ENCODE results near the gene NFX1. TPM values are rescaled to one million over a fixed set of nuclear protein-coding genes. Genes with fewer than 3 reads are reported as not detected.

NFX1 gene
- polyA plus RNA-seq, 3 donors = 4.3 to 26.3 (median 8.1) TPM

DNA sequence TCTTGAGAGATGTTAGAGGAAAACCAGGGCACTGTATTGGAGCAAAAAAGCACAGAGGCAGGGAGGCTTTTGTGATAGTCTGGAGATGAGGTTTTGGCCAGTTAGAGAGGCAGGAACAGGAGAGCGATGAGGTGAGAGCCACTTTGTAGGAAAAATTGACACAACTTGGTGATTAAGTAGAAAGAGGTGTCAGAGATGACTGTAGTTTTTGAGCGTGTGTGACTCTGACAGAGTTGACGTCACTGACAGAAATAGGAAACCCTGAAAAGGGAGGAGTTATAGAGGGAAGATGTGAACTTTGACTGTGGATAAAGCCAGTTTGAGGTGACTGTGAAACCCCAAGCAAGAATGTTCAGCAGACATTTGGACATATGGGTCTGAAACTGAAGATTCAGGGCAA is 15.7 kb downstream of the NFX1 start:
- H4K20me1 ChIP-seq (ENCODE audit: insufficient read depth, low read length) = peaks cover 1% of the 10 kb centered on the region
- H3K36me3 ChIP-seq (replicated peaks in 1 of 2; ENCODE audit: control insufficient read depth in 1 of 2, insufficient read depth in 2 of 2, low read length in 2 of 2) = peaks cover 92 to 100% of the 10 kb centered on the region in 2 donors
- no peak overlapping the region for H3K4me3 ChIP-seq (replicated peaks in 1 of 3; ENCODE audit: low read depth in 2 of 3, low read length in 3 of 3)
- H3K4me1 ChIP-seq (ENCODE audit: control insufficient read depth in 1 of 2, insufficient read depth in 2 of 2, low read length in 2 of 2) = no peaks in the 10 kb centered on the region
- H3K4me1 Mint-ChIP-seq = no peaks in the 10 kb centered on the region
- intact Hi-C loops (cut with micrococcal nuclease) = no loop called here
- no peaks in the 10 kb centered on the region for H3K27me3 ChIP-seq (ENCODE audit: control insufficient read depth in 2 of 2, insufficient read depth in 2 of 2, low read length in 2 of 2)
- no peak overlapping the region for H3K4me3 Mint-ChIP-seq
- H3K4me2 ChIP-seq (replicated peaks; ENCODE audit: extremely low read depth, low read length, poor library complexity, severe bottlenecking) = no peak overlapping the region
- H3K36me3 Mint-ChIP-seq = peaks cover 22 to 63% of the 10 kb centered on the region in 2 donors
- TF ChIP-seq, protein P1, sequence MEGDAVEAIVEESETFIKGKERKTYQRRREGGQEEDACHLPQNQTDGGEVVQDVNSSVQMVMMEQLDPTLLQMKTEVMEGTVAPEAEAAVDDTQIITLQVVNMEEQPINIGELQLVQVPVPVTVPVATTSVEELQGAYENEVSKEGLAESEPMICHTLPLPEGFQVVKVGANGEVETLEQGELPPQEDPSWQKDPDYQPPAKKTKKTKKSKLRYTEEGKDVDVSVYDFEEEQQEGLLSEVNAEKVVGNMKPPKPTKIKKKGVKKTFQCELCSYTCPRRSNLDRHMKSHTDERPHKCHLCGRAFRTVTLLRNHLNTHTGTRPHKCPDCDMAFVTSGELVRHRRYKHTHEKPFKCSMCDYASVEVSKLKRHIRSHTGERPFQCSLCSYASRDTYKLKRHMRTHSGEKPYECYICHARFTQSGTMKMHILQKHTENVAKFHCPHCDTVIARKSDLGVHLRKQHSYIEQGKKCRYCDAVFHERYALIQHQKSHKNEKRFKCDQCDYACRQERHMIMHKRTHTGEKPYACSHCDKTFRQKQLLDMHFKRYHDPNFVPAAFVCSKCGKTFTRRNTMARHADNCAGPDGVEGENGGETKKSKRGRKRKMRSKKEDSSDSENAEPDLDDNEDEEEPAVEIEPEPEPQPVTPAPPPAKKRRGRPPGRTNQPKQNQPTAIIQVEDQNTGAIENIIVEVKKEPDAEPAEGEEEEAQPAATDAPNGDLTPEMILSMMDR (IDR thresholded peaks at IDR 0.05) = no peak
- H3K27ac Mint-ChIP-seq = no peak overlapping the region
- H3K9ac ChIP-seq (ENCODE audit: insufficient read depth, low read length, poor library complexity, severe bottlenecking) = no peak overlapping the region
- H2AFZ ChIP-seq (ENCODE audit: insufficient read depth, low read depth, low read length, poor library complexity, severe bottlenecking) = no peak overlapping the region
- H3K27ac ChIP-seq (ENCODE audit: low read depth in 1 of 2, low read length in 2 of 2) = no peak overlapping the region
- no peaks in the 10 kb centered on the region for H3K9me3 ChIP-seq (replicated peaks in 1 of 2; ENCODE audit: control insufficient read depth in 1 of 2, insufficient read depth in 1 of 2, low read length in 2 of 2)
- 89% methylated on average over 3 of the region's 3 CpGs for WGBS (ENCODE audit: insufficient coverage)
- no peaks in the 10 kb centered on the region for H3K9me3 Mint-ChIP-seq
- no peaks in the 10 kb centered on the region for H3K27me3 Mint-ChIP-seq (ENCODE audit: low read depth in 3 of 3)
- DNase-seq = no peak
- H3K79me2 ChIP-seq (ENCODE audit: insufficient read depth, low read length) = peaks cover 6% of the 10 kb centered on the region

DNA sequence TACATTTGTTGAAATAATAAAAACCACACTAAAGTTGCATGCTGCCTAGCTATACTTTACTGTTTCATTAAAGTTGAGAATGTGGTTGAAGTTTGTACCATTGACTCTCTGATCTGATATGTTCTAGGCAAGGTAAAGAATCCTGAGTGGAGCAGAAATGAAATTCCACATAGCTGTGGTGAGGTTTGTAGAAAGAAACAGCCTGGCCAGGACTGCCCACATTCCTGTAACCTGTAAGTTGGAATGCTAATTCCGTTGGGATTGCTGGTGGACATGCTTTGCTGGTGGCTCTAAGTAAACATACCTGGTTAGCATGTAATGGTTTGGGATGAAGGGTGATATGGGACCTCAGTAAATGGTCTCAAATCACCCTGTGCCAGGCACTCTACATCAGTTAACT is 16.8 kb downstream of the NFX1 start:
- H4K20me1 ChIP-seq (ENCODE audit: insufficient read depth, low read length) = no peaks in the 10 kb centered on the region
- no peaks in the 10 kb centered on the region for H3K9me3 Mint-ChIP-seq
- TF ChIP-seq, protein P1 (IDR thresholded peaks at IDR 0.05) = no peak
- H3K36me3 Mint-ChIP-seq = peaks cover 29 to 67% of the 10 kb centered on the region in 2 donors
- H3K27me3 ChIP-seq (ENCODE audit: control insufficient read depth in 2 of 2, insufficient read depth in 2 of 2, low read length in 2 of 2) = no peaks in the 10 kb centered on the region
- H3K4me3 Mint-ChIP-seq = no peak overlapping the region
- no peak overlapping the region for H3K9ac ChIP-seq (ENCODE audit: insufficient read depth, low read length, poor library complexity, severe bottlenecking)
- H3K4me2 ChIP-seq (replicated peaks; ENCODE audit: extremely low read depth, low read length, poor library complexity, severe bottlenecking) = no peak overlapping the region
- H2AFZ ChIP-seq (ENCODE audit: insufficient read depth, low read depth, low read length, poor library complexity, severe bottlenecking) = no peak overlapping the region
- no peaks in the 10 kb centered on the region for H3K79me2 ChIP-seq (ENCODE audit: insufficient read depth, low read length)
- H3K9me3 ChIP-seq (replicated peaks in 1 of 2; ENCODE audit: control insufficient read depth in 1 of 2, insufficient read depth in 1 of 2, low read length in 2 of 2) = no peaks in the 10 kb centered on the region
- H3K27ac ChIP-seq (ENCODE audit: low read depth in 1 of 2, low read length in 2 of 2) = no peak overlapping the region
- no peak overlapping the region for H3K4me3 ChIP-seq (replicated peaks in 1 of 3; ENCODE audit: low read depth in 2 of 3, low read length in 3 of 3)
- no peak for DNase-seq
- 100% methylated on average over 1 of the region's 1 CpG for WGBS (ENCODE audit: insufficient coverage)
- H3K4me1 ChIP-seq (ENCODE audit: control insufficient read depth in 1 of 2, insufficient read depth in 2 of 2, low read length in 2 of 2) = no peaks in the 10 kb centered on the region
- H3K27ac Mint-ChIP-seq = no peak overlapping the region
- H3K27me3 Mint-ChIP-seq (ENCODE audit: low read depth in 3 of 3) = no peaks in the 10 kb centered on the region
- peaks cover 95 to 100% of the 10 kb centered on the region in 2 donors for H3K36me3 ChIP-seq (replicated peaks in 1 of 2; ENCODE audit: control insufficient read depth in 1 of 2, insufficient read depth in 2 of 2, low read length in 2 of 2)
- H3K4me1 Mint-ChIP-seq = no peaks in the 10 kb centered on the region
- intact Hi-C loops (cut with micrococcal nuclease) = no loop called here

Data from CD14-positive monocyte (primary cell).